Activated CD4-positive, alpha-beta T cell treated with anti-CD3 and anti-CD28 coated beads for 24 hours (primary cell): ENCODE measurements around the gene ZNF316.
"Not testable (repeated sequence)": the region's sequence is repeated elsewhere in the genome, so short reads cannot be mapped to it uniquely, and the experiment has no call there.

Source experiments
- DNase-seq, 2 donors: peaks; one replicate each; pipeline ENCODE4 v3.0.0-alpha.2; 2020; ENCODE audit warnings: low read depth in 2 of 2

Gene ZNF316

DNA sequence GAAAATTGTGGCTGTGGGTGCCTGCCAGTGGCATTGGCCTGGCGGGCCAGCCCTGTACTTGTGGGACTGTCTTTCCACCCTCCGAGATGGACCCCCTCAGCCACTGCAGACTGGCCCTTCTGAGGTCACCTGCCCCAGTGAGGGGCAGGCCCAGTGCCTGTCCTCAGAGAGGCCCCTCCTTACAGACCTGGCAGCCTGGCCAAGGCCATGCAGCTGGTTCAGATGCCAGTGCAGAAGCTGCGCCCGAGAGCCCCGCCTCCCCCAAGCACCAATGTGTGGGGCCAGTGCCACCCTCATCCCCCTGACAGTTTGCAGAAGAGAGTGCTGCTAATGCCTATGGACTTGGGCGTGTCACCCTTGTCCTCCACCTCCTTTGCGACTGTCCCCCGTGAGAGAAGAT is 10.0 kb downstream of the ZNF316 start:
- DNase-seq, result no peak

DNA sequence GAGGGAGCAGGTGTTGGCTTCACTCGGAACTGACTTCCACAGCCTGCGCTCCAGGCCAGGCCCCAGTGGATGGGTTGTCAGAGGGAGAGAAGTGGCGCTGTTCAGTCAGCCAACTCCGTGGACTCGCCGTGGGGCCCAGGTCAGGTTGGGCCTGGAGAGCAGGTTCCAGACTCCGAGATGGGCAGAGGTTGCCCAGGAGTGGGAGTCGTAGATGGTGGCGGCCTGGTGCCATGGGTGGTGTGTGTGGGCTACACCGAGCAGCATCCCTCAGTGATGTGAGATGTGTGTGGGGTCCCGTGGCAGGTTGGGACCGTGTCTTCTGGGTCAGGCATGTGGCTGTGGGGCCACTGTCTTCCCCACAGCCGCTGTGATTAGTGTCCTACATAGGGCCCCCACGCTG is 10.4 kb downstream of the ZNF316 start:
- no peak for DNase-seq

DNA sequence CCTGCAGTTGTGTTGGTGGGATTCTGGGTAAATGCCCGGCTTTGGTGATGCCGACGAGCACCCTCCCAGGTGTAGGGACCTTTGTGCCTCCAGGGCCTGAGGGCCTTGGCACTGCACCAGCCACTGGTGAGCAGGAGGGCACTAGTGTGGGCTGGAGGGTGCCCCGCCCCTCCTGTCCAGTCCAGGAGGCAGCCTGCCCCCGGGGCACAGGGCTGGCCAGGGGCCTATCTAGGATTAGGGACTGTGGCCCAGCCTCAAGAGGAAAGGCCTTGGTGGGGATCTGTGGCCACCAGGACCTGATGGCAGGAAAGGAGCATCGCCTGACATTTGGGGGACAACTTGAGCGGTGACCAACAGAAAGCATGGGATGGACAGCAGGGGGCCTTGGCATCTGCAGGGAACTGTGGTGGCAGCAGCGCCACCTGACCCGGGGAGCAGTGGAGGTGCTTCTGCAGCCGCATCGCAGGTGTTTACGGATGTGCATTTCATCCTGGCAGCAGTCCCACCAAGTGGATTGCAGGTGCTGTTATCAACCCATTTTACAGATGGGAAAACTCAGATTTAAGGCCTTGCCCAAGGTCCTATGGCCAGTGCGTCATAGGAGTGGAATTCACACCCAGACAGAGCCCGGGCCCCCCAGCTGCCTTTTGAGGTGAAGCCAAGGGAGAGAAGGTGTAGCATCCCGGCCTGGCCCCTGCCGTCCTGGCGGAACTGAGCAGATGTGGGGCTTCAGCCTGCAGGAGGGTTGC is 11.1 kb downstream of the ZNF316 start:
- no peak for DNase-seq

DNA sequence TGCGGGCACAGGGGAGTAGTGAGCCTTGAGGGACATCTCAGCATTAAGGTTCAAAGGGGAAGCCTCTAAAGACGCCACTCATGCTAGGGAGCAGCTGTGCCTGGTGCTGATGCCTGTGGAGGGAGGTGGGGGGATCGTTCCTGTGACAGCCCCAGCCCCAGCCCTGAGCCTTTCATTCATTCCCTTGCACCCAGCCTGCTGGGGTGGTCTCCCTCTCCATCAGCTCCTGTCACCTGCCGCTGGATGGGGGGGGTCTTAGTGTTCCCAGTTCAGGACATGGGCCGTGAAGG is 11.6 kb downstream of the ZNF316 start:
- no peak for DNase-seq

DNA sequence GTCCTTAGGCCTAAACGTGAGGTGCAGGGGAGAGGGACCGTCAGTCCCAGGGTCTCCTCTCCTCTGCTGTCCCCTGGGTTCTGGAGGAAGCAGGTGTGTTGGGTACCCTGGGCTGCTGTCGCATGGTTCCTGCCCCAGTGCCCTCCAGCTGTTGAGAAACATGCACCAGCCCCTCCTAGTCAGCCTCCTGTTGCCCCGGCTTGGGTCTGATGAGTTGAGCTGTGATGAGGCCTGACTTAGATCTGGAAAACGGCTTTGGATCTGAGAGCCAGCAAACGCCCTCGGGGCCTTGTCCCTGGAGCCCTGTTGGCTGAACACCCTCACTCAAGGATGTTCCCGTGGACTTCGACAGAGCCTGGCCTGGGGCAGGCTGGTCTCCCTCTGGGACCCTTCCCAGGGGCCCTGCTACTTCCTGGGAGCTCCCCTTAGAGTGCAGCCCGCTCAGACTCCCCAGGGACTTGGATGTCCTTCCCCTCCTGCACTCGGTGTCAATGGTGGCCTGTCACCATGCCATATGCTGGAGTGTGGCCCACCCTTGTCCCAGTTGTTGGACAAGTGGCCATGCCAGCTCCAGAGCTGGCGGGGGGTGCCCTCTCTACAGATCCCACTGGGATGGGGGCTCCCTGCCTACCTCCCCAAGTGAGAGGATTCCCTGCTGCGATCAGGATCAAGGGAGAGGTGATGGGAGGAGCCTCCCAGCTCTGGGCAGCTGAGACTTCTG is 12.3 kb downstream of the ZNF316 start:
- DNase-seq, result no peak

DNA sequence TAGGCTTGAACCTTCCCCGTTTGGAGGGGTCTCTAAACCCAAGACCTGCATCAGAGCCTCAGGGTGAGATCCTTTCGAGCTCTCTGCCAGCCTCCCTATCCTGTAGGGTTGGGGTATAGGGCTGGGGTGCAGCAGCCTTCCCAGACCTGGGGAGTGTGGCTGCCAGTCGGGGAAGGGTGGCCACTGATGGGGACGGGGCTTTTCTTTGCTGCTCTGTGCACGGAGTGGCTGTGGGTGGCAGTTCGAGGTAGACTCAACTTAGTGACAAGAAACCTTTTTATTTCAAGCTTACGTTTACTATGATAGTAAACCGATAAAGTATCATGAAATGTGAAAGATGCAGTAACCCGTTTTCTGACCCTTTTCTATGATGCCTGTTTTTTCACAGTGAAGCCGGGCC is 13.0 kb downstream of the ZNF316 start:
- no peak for DNase-seq

DNA sequence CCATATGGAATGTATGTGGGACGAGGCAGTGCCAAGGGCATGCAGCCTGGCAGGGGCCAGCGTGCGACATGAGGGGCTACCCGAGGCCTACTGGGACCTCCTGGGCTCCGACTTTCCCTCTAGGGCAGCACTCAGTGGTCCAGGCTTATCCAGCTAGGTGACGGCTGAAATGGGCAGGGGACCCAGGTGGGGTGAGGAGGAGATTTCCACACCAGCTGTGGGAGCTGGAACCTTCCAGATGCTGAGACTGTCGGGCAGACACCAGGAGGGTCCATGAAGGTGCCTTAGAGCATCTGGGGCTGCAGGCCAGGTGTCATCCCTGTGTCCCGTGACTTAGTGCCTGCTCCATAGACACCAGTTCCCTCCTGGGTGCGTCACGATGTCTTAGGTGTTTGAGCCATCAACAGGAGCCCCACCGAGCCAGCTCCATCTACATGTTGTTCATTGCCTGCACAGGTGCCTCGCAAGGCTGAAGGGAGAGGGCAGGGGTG is 13.4 kb downstream of the ZNF316 start:
- no peak for DNase-seq

DNA sequence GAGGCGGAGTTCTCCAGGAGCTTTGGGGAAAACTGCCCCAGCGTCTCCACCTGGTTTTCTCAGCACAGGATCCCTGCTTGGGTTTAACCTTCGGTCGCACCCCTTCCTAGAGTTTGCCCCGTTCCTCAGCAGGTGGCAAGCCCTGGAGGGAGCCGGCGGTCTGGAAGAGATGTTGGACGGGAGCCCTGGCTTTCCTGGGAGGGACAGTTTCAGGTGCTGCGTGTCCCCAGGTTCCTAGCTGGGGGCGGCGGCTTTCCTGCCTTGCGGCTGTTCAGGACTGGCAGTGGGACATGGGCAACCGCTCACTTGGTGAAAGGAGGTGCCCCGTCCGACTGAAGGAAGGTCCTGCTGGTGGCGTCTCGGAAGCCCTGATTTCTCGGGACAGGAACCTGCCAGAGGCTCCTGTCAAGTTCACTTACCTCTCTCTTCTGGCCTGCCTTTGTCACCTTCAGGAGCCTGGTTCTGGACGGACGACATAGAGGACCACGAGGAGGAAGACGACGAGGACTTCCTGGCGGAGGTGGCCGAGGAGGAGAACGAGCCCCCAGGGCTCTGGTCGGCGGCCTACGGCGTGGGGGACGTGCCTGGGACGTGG is 14.8 kb downstream of the ZNF316 start:
- no peak for DNase-seq

DNA sequence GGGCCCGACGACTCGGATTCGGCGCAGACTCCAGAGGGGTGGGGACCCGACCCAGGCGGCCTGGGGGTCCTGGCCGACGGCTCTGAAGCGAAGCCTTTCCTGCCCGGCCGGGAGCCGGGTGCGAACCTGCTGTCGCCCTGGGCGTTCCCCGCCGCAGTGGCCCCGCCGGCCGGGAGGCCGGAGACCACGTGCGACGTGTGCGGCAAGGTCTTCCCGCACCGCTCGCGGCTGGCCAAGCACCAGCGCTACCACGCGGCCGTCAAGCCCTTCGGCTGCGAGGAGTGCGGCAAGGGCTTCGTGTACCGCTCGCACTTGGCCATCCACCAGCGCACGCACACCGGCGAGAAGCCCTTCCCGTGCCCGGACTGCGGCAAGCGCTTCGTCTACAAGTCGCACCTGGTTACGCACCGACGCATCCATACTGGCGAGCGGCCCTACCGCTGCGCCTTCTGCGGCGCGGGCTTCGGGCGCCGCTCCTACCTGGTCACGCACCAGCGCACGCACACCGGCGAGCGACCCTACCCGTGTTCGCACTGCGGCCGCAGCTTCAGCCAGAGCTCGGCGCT is 15.4 kb downstream of the ZNF316 start:
- DNase-seq, result no peak

DNA sequence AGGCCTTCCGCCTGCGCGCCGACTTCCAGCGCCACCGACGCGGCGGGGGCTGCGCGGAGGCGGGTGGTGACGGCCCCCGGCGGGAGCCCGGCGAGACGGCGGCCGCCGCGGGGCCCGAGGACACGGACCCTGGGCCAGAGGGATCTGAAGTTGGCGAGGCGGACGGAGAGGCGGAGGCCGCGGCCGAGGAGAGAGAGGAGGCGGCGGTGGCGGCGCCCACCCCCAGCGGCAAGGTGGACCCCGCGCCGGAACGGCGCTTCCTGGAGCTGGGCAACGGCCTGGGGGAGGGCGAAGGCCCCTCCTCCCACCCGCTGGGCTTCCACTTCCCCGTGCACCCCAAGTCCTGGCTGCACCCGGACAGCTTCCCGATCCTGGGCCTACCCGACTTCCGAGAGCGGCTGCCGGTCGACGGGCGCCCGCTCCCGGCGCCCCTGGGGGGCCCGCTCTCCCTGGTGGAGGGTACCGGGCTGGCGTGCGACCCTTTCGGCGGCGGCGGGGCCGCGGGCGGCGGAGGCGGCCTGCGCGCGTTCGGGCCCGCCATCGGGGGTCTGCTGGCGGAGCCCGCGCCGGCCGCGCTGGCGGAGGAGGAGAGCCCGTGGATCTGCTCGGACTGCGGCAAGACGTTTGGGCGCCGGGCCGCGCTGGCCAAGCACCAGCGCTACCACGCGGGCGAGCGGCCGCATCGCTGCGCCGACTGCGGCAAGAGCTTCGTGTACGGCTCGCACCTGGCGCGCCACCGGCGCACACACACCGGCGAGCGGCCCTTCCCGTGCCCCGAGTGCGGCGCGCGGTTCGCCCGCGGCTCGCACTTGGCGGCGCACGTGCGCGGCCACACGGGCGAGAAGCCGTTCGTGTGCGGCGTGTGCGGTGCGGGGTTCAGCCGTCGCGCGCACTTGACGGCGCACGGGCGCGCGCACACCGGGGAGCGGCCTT is 16.2 kb downstream of the ZNF316 start:
- DNase-seq, result no peak

DNA sequence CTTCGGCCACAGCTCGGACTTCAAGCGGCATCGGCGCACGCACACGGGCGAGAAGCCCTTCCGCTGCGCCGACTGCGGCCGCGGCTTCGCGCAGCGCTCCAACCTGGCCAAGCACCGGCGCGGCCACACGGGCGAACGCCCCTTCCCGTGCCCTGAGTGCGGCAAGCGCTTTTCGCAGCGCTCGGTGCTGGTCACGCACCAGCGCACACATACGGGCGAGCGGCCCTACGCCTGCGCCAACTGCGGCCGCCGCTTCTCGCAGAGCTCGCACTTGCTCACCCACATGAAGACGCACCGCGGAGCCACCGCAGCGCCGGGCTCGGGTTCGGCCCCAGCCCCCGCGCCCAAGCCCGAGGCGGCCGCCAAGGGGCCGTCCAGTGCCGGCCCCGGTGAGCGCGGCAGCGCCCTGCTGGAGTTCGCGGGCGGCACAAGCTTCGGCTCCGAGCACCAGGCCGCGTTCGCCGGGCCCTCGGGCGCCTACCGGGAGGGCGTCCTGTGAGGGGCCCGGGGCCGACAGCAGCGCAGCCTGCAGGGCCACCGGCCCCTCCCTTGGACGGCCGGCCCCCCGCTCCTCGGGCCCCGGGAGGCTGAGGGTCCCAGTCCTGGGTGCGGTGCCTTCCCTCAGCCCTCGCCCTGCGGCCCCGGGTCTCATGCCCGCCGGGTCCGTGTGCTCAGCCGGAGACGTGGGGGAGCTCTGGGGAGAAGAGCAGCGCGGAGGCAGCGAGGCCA is 17.2 kb downstream of the ZNF316 start:
- DNase-seq, result no peak

DNA sequence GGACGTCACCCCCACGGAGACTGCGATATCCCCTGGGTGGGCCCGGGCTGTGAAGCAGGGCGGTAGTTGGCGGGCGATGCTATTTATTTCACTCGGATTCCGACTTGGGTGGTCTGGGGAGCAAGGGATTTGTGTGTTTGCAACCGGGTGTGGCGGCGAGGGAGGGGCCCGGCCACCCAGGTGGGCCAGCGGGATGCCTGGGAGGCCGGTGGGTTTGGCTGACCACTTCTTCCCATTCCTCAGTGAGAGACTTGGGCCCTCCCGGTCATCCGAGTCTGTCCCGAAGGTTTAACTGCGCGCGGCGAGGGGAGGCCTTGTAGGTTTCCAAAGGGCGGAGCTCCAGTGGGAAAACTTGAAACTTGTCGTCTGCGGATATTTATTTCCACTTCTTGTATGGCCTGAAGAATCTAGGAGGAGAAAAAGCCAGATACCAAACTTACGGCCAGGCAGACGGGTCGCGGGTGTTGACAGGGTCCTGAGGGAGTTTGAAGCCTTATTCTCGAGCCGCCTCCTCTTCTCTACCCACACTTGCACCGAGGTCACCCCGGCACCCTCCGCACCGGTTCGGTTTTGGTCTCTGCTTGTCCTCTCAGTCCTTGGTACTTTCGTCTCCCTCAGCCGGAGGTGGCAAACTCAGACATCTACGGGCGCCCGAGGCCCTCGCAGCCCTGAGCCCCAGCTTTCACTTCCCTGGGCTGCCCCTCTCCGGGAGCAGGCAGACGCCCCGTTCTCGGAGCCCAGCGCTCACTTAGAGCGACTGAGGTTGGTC is 17.9 kb downstream of the ZNF316 start:
- DNase-seq, result no peak

DNA sequence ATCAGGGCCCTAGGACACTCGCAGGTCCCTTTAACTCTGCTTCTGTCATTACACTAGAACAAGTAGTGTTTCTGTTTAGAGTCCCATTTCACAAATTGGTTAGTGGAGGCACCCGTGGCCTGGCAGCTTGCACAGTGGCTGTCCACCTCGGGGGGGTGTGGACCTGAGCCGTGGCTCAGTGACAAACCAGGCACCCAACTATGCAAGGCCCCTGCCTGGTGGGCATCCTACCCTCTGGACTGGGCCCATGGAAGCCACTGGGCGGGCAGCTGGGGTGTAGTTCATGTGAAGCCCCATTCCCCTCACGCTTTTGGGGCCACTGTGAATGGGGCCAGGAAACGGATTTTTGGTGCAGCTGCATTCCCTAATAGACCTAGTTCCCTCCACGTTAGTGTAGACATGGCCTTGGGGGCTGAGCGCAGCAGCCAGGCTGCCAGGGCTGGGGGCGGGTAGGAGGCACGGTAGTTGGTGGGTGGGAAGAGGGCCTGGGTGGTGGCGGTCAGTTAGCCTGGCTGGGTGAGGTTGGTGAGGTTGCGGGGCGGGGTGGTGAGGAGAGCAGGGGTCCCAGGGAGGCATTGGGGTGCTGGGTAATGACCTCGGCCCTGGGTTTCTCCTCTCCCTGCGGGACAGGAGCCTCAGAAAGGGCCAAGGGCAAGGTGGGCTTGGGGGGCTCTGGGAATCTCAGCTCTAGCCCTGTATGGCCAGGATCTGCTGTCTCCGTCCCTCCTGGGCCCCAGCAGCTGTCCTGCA is 18.7 kb downstream of the ZNF316 start:
- no peak for DNase-seq

DNA sequence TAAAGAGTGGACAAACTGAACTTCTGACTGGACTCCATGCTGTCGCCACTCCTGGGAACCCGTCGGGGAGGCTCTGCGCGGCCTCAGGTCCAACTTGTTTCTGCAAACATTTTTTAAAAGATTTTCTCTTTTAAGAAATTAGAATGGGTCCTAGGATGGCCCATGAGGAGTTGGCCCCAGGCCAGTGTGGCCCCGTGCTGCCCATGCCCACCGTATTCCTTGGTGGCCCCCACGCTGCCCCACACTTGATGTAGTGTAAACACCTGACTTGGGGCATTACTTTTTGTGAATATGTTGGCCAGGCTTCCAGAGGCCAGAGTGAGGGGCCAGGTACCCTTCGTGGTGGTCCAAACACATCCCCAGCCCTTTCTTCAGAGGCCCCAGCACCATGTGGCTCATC is 19.3 kb downstream of the ZNF316 start:
- no peak for DNase-seq

DNA sequence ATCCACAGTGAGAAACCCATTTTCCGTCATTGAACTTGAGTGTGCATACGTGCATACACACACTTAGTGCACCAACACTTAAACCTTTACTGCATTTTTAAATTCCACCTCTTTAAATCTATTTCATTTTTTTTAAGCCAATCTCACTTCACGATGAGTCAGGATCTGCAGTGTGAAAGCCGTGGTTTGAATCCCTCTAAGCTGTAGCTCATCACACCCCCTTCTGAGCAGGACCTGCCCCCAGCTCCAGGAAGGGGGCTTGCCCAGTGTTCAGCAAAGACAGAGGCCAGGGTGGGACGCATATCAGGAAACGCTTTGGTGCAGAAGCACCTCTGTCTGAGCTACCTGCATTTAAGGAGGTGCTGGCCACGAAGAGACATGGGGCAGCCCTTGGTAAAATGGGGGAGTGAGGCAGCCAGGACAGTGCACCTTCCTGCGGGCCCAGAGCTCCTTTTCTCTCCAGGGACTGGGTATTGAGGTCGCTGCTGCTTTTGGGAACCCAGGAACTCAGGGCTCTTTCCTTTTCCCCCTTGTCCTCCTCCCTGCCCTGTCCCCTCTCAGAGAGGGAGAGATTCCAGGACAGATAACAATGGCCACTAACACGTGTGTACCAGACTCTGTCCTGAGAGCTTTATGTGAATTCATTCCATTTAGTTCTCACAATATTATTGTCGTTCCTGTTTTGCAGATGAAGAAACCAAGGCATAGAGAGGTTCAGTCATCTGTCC is 21.7 kb downstream of the ZNF316 start:
- DNase-seq, result no peak

DNA sequence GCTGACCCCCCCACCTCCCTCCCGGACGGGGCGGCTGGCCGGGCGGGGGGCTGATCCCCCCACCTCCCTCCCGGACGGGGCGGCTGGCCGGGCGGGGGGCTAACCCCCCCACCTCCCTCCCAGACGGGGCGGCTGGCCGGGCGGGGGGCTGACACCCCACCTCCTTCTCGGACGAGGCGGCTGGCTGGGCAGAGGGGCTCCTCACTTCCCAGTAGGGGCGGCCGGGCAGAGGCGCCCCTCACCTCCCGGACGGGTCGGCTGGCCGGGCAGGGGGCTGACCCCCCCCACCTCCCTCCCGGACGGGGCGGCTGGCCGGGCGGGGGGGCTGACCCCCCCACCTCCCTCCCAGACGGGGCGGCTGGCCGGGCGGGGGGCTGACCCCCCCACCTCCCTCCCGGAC is 33.7 kb downstream of the ZNF316 start:
- DNase-seq, result not testable (repeated sequence)

DNA sequence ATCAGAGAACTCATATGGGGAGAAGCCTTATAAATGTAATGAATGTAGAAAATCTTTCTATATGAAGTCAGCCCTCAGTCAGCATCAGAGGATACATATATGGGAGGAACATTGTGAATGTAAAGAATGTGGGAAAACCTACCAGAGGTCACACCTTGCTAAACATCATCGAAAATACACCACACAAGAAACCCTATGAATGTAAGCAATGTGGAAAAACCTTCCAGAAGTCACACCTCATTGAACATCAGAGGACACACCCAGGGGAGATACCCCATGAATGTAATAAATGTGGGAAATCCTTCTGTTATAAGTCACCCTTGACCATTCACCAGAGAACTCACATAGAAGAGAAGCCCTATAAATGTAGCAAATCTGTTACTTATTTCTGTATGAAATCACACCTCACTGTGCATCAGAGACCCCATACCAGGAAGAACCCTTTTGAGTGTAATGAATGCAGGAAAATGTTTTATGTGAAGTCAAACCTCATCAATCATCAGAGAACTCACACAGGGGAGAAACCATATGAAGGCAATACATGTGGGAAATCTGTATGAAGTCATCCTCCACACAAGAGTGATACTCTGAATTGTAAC is 38.8 kb downstream of the ZNF316 start:
- no peak for DNase-seq

DNA sequence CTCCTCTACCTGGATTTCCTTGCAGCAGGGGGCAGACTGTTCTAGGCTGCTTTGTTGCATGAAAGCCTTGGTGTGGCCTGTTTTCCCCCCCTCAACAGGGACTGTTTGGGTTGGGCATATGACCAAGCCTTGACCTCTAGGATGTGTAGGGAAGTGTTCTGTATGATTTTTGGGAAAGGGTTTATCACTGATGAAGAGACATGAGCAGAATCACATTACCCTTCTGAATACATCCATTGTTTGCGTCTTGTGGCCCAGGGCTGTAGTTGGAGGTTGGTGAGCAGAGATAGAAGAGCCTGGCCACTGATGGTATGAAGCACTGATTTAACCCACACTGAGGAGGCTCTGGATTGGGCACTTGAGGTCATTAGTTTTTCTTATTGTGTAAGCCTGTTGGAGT is 43.0 kb downstream of the ZNF316 start:
- no peak for DNase-seq
